HUES64 (cell line): ENCODE data around the gene AOC2.
A peak's percentile ranks its signal among the peaks of the same experiment; 100 is the strongest.

Experiments
- H3K27ac ChIP-seq: 2 replicates; pipeline ENCODE4 v1.7.0; 2013; ENCODE audit warnings: low read depth, low read length, inconsistent platforms
- H3K27me3 ChIP-seq: 2 replicates; pipeline ENCODE4 v1.6.1; 2013; ENCODE audit warnings: mild to moderate bottlenecking, low read length; ENCODE audit not compliant: insufficient read depth
- H3K36me3 ChIP-seq: 2 replicates; pipeline ENCODE4 v1.6.1; 2013; ENCODE audit warnings: mild to moderate bottlenecking, low read length; ENCODE audit not compliant: insufficient read depth
- H3K4me1 ChIP-seq: 2 replicates; pipeline ENCODE4 v1.6.1; 2013; ENCODE audit warnings: mild to moderate bottlenecking, low read length, moderate library complexity; ENCODE audit not compliant: insufficient read depth
- H3K4me3 ChIP-seq: 2 replicates; pipeline ENCODE4 v1.5.1; 2013; ENCODE audit warnings: mild to moderate bottlenecking, low read length, moderate library complexity
- H3K9ac ChIP-seq: 2 replicates; pipeline ENCODE4 v1.6.1; 2013; ENCODE audit warnings: mild to moderate bottlenecking, low read depth, low read length
- H3K9me3 ChIP-seq: 2 replicates; pipeline ENCODE4 v1.6.1; 2013; ENCODE audit warnings: low read depth, low read length; ENCODE audit not compliant: insufficient read depth
- WGBS: fragments of 150-250, 120-280 bp; methylation state at CpG from one replicate; pipeline ENCODE4 v1.1.7; 2013; ENCODE audit warnings: missing lambda C conversion rate; 5-methylcytosine and 5-hydroxymethylcytosine counted together

AOC2 gene

DNA sequence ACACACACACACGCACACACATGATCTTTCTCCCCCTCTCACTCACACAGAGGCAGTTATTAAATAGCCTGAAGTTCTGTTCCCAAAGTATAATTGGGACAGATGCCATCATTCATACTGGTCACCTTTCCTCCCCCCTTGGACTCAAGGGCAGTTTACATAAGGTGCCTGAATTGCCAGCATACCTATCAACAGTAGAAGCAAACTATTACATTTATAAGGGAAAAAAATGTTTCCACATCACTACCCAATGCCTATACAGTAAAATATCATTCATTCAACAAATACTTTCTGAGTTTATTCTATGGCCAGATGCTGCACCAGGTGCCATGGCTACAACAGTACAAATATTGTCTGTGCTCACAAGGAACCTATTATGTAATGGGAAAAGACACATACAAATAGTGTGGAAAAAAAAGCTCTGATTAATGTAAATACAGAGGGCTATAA, 39.4 kb upstream of the AOC2 start:
- H3K9ac ChIP-seq: no peak overlapping the region
- H3K27me3 ChIP-seq: peaks cover 16% of the 10 kb centered on the region
- no peaks in the 10 kb centered on the region for H3K9me3 ChIP-seq
- H3K4me1 ChIP-seq: no peaks in the 10 kb centered on the region
- H3K36me3 ChIP-seq: peaks cover 11% of the 10 kb centered on the region; the same call in 1 of the 2 replicates
- 93% methylated on average over 1 of the region's 1 CpG for WGBS
- no peak overlapping the region for H3K27ac ChIP-seq
- no peak overlapping the region for H3K4me3 ChIP-seq

DNA sequence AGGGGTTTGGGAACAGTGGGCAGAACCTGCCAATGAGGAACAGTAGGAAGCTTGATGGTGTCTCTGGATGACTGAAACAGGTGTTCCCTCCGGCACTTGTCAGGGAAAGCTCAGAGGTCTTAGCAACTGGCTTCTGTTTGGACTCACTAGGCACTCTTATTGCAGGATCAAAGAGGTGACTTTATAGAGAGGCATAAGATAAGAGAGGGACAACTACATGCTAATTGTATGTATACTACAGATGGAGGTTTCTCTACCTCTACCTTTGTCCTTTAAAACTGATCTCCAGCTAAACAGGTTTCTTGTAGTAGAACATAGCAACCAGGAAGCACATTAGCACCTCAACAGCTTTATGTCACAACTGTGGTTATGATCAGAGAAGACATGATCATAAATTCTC, 38.1 kb upstream of the AOC2 start:
- Histone ChIP-seq H3K27ac (no peak overlapping the region), H3K27me3 (peaks cover 7% of the 10 kb centered on the region; the same call in 1 of the 2 replicates), H3K4me1 (no peaks in the 10 kb centered on the region), H3K9me3 (no peaks in the 10 kb centered on the region), H3K4me3 (no peak overlapping the region), H3K36me3 (peaks cover 24% of the 10 kb centered on the region), H3K9ac (no peak overlapping the region)
- 93% methylated on average over 1 of the region's 1 CpG for WGBS

DNA sequence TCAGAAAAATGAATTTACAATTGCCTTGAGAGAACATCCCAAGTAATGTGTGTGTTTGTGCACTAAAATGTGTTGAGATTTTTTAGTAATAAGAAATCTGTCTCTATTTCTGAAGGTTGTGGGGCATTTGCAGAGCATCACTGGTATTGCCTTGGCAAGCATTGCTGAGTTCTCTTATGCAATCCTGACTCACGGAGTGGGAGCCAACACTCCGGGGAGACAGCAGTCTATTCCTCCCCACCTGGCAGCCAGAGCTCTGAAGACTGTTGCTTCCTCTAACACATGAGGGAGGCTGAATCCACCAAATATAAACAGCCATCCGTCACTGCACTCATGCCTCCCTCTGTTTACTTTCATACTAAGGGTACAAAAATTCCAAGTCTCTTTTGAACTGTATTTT, 35.1 kb upstream of the AOC2 start:
- Histone ChIP-seq H3K4me1 (no peaks in the 10 kb centered on the region), H3K36me3 (peaks cover 44% of the 10 kb centered on the region), H3K9ac (no peak overlapping the region), H3K9me3 (no peaks in the 10 kb centered on the region), H3K27me3 (no peaks in the 10 kb centered on the region), H3K27ac (no peak overlapping the region), H3K4me3 (no peak overlapping the region)
- 83% methylated on average over 3 of the region's 3 CpGs for WGBS

DNA sequence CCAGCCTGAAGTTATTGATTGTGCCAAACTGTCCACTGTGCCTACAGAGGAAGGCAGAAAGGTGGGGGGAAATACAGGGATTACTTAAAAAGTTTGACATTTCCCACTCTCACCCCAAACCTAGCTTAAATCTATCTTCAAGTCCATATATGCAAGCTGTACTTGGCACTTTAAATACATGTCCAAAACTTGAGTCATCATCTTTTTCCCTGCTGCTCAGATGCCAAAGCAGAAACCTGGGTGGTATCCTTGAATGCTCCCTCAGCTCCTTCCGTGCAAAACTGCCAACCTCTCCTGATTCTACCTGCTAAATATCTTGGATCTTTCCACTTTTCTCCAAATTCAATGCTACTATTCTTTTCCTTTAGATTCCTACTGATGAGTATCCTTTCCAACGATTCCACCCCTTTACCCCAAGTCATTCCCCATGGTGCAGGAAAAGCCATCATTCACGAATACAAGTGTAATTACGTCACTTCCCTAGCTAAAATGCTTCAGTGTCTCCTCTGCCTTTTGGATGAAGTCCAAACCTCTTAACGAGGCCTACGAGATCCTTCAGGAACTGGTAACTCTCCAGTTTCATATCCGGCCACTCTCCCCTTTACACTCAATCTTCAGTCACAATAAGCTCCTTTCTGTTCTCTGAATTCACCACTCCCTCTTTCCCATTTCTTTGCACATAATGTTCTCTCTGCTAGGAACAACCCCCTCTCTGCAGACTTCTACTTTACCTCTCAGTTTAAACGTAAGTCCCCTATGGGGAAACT, 29.6 kb upstream of the AOC2 start:
- Histone ChIP-seq H3K36me3 (peaks cover 88% of the 10 kb centered on the region), H3K9me3 (no peaks in the 10 kb centered on the region), H3K27ac (no peak overlapping the region), H3K4me3 (no peak overlapping the region), H3K27me3 (no peaks in the 10 kb centered on the region), H3K4me1 (no peaks in the 10 kb centered on the region), H3K9ac (no peak overlapping the region)
- 90% methylated on average over 8 of the region's 8 CpGs for WGBS

DNA sequence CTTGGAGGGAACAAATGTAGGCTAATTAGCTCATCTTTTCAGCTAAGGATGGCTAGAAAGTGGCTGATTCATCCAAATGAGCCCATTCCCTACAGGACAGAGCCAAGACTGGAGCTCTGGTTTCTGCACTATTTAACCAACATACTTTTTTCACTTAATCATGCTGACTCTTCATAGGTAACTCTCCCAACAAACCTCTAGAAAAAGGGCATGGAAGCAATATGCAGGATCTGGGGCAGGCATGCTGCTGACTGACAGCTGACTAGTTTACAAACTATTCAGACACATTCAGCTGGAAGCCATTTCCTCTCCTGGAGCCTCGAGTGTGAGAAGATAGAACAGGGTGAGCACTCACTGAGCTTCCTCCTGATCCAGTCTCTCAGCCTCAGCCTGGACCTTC, 26.5 kb upstream of the AOC2 start:
- no peaks in the 10 kb centered on the region for H3K4me1 ChIP-seq
- peaks cover 81% of the 10 kb centered on the region for H3K36me3 ChIP-seq
- no peak overlapping the region for H3K9ac ChIP-seq
- H3K27me3 ChIP-seq: no peaks in the 10 kb centered on the region
- no peak overlapping the region for H3K27ac ChIP-seq
- 93% methylated on average over 1 of the region's 1 CpG for WGBS
- no peaks in the 10 kb centered on the region for H3K9me3 ChIP-seq
- H3K4me3 ChIP-seq: no peak overlapping the region

GRCh38 chr17:42818379-42818778, 26.0 kb upstream of the AOC2 start:
- no peak overlapping the region for H3K4me3 ChIP-seq
- H3K9me3 ChIP-seq: no peaks in the 10 kb centered on the region
- H3K36me3 ChIP-seq: peaks cover 78% of the 10 kb centered on the region
- H3K27ac ChIP-seq: no peak overlapping the region
- H3K9ac ChIP-seq: no peak overlapping the region
- WGBS: 95% methylated on average over 5 of the region's 5 CpGs
- H3K4me1 ChIP-seq: no peaks in the 10 kb centered on the region
- H3K27me3 ChIP-seq: no peaks in the 10 kb centered on the region

- no peaks in the 10 kb centered on the region for H3K27me3 ChIP-seq
- H3K9me3 ChIP-seq: no peaks in the 10 kb centered on the region
- 15% methylated on average over 2 of the region's 2 CpGs for WGBS
- no peak overlapping the region for H3K4me3 ChIP-seq
- H3K9ac ChIP-seq: no peak overlapping the region
- H3K4me1 ChIP-seq: no peaks in the 10 kb centered on the region
- no peak overlapping the region for H3K27ac ChIP-seq
- H3K36me3 ChIP-seq: peaks cover 62% of the 10 kb centered on the region
Measured at GRCh38 chr17:42819939-42820535, 24.3 kb upstream of the AOC2 start.

- H3K27me3 ChIP-seq: no peaks in the 10 kb centered on the region
- H3K9ac ChIP-seq: no peak overlapping the region
- no peaks in the 10 kb centered on the region for H3K4me1 ChIP-seq
- WGBS: 97% methylated on average over 3 of the region's 7 CpGs
- H3K9me3 ChIP-seq: no peaks in the 10 kb centered on the region
- H3K27ac ChIP-seq: no peak overlapping the region
- no peak overlapping the region for H3K4me3 ChIP-seq
- H3K36me3 ChIP-seq: peaks cover 50% of the 10 kb centered on the region
Measured at GRCh38 chr17:42821176-42821575, 23.2 kb upstream of the AOC2 start.

DNA sequence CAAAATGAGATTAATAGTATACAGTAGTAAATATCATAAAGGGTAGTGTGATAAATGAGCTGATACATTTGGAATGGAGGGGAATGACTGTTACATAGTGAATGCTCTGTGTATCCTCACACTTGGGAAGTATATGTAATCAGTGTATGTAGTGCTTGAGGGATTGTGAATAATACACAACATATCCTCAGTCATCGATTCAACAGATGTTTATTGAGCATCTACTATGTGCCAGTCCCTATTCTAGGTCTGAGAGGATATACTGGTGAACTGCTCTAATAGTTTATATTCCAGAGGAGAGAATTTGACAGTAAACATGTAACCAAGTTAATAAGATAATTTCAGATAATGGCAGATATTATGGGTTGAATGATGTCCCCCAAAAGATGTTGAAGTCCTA, 16.9 kb upstream of the AOC2 start:
- Histone ChIP-seq H3K4me1 (peaks cover 5% of the 10 kb centered on the region; the same call in 1 of the 2 replicates), H3K36me3 (no peaks in the 10 kb centered on the region), H3K27ac (no peak overlapping the region), H3K4me3 (no peak overlapping the region), H3K9ac (no peak overlapping the region), H3K27me3 (peaks cover 18% of the 10 kb centered on the region; the same call in 1 of the 2 replicates), H3K9me3 (no peaks in the 10 kb centered on the region)
- WGBS: 80% methylated on average over 1 of the region's 1 CpG

GRCh38 chr17:42830971-42831370, 13.4 kb upstream of the AOC2 start:
- peaks cover 16% of the 10 kb centered on the region for H3K36me3 ChIP-seq
- H3K27ac ChIP-seq: no peak overlapping the region
- no peak overlapping the region for H3K4me3 ChIP-seq
- no peaks in the 10 kb centered on the region for H3K9me3 ChIP-seq
- H3K9ac ChIP-seq: no peak overlapping the region
- peaks cover 18% of the 10 kb centered on the region; the same call in 1 of the 2 replicates for H3K27me3 ChIP-seq
- peaks cover 13% of the 10 kb centered on the region; the same call in 1 of the 2 replicates for H3K4me1 ChIP-seq

DNA sequence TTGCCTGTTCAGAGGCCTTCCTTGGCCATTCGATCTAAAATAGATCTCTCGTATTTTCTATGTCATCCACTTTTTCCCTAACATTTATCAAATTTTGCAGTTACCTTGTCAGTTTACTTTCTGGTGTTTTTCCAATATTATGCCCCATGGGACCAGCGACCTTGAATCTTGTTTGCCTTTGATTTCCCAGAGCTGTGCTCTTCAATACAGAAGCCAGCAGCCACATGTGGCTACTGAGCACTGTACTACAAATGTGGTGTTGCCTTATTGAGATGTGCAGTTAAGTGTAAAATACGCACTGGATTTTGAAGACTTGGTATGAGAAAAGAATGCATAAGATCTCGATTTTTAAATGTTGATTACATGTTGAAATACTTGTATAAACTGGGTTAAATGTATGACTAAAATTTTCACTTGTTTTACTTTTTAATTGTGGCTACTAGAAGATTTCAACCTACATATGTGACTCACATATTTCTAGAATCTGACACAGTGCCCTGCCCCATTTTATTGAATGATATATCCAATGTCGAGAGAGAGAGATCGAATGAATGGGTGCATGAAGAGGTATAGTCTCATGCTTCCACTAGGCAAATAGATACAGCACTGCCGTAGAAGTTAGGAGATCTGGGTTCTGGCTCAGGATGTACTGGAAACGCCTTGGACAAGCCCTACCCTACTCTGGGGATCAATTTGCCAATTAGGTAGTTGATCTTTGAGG, 12.0 kb upstream of the AOC2 start:
- Histone ChIP-seq H3K27me3 (peaks cover 11% of the 10 kb centered on the region; the same call in 1 of the 2 replicates), H3K9ac (peak overlapping the region; percentile 99), H3K4me3 (peak overlapping the region; percentile 81), H3K4me1 (peaks cover 13% of the 10 kb centered on the region; the same call in 1 of the 2 replicates), H3K36me3 (peaks cover 28% of the 10 kb centered on the region), H3K9me3 (no peaks in the 10 kb centered on the region), H3K27ac (peak overlapping the region; percentile 95)
- WGBS: 59% methylated on average over 9 of the region's 9 CpGs
